GM19467 (cell line): ENCODE measurements around the gene GALNT15.

ENCODE experiments used
- ATAC-seq: cut with Tn5 transposase; IDR thresholded peaks from one replicate; pipeline ENCODE4 v1.9.1; 2021; ENCODE audit warnings: mild to moderate bottlenecking, moderate library complexity; ENCODE audit not compliant: unreplicated experiment

The GALNT15 gene

DNA sequence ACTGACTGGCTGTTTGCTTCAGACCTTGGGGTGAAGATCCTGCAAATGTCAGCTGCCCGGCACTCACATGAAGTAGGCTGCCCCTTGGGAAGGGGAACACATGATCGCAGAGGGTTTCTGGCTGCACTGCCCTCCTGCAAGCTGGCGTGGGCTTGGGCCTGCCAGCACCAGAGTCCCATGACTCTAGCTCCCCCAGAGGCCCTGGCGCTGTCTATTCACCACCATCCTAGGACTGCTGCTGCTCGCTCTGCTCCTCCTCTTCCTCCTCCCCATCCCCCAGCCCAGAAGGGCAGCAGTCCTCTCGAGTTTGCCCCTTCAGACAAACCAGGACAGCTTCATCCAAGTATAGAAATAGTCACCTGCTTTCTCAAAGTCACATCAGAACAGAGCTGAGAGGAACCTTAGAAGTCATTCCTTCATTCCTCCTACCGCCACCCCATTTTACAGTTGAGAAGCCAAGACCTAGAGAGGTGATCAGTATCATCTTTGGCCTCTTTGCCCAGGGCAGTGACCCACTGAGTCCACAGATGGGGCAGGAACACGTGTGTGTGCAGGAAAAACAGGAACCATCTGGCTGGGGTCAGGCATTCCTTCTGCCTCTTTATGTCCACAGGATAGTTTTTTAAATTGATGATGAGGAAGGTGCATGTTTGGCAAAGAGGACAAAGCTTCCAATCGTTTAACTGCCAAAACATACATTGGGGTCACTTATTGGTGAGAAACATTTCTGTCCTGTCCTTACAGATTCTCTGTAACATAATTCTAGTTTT lies 77.0 kb downstream of the GALNT15 start:
- ATAC-seq, result no peak

- peak; percentile 43 for ATAC-seq
Measured at GRCh38 chr3:16252243-16252978, 77.9 kb downstream of the GALNT15 start.

DNA sequence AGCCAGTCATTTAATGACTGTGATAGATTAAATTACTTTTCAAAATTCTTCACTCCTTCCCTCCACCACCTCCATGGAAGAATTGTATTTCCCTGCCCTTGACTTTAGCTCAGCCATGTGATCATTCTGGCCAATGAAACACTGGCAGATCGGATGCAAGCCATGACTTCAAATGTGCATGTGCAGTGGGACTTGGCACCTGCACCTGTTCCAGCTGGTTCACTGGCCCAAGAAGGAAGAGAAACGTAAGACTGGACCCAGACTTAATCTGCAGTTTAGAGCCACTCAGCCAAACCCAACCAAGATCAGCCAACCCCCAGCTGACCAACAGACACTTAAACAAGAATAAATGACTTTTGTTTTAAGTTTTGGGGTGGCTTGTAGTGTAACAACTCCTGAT lies 78.5 kb downstream of the GALNT15 start:
- no peak for ATAC-seq

- no peak for ATAC-seq
Measured at GRCh38 chr3:16253601-16254000, 79.1 kb downstream of the GALNT15 start.

- ATAC-seq, result no peak
Measured at GRCh38 chr3:16254916-16255315, 80.4 kb downstream of the GALNT15 start.

DNA sequence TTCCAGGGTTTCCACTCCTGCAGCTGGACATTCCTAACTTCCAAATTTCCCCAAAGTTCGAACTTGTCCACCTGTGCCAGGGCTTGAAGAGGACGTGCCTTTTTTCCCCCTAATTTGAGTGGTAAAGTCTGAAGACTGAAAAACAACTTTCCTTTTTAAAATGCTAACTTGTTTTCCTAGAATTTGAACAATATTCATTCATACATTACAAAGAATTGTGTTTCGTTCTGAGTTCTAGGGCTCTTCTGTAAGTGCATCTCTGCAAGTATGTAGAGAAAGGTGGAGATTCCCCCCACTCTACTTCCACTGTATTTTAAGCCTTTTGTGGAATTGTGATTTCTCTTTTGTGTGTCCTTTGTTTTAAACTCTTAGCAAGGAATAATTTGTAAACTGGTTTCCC lies 80.8 kb downstream of the GALNT15 start:
- no peak for ATAC-seq

DNA sequence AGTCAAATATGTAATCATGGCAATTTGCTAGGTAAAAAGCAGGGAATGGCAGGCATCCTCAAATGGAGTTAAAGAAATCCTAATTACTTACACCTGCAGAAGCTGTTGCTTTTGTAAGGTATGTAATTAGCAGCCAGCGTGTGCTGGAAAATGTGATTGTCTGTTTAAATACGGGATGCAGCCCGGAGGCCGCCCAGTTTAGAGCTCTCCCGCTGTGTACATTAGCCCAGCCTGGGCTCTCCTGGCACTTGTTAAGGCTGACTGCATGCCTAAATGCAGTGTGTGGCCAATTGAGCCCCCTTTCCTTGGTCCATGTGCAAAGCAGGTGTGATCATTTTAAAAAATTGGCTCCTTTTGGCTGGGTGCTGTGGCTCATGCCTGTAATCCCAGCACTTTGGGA lies 81.2 kb downstream of the GALNT15 start:
- no peak for ATAC-seq

GRCh38 chr3:16257309-16257708 lies 82.8 kb downstream of the GALNT15 start:
- ATAC-seq, result no peak

DNA sequence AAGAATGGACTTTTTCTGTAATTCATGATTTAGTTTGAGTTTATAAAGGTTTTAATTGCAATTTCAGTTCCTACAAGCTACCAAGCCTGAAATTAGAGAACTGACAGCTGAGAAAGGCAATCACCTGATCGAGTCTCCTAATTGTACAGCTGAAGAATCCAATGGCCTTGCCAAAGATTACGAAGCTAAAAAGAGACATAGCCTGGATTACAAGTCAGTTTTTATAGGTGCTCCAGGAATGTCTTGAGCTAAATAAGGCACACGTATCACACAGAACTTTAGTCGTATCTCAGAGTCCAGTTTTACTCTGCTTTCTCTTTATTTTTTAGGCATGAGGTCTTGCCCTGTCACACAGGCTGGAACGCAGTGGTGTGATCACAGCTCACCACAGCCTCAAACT lies 83.7 kb downstream of the GALNT15 start:
- no peak for ATAC-seq

DNA sequence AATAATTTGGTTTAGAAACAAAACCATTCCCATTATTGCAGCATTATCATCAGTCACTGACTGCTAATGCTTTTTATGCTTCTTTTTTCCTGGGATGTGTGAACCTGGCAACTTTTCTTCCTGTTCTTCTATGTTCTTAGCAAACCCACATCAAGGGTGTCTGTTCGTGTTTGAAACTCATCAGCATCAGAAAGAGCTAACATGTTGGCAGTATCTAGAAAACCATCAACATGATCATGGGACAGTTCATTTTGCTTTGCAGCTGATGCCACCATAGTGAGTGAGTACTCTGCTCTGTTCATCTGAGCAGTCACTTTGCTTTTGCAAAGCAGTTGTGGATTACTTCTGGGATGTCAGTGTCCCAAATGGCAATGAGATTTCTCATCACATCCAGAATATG lies 84.4 kb downstream of the GALNT15 start:
- ATAC-seq, result no peak

DNA sequence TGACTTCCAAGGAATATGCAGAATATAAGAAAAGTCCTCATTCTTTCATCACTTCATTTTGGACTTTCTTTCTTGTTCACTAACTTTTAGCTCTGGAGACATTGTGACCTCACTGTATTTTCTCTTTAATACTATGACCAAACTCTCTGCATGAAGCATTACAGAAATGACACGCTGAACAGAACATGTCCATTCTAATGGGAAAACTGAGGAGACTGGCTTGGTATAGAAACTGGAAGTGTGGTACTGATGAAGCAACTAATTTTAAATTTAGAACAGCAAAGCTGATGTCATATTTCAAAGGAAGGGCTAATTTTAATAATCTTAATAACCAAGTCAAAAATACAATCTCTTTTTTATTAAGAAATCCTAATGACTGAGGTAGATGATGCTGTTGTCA lies 85.6 kb downstream of the GALNT15 start:
- ATAC-seq, result no peak

- ATAC-seq, result no peak
Measured at GRCh38 chr3:16262174-16262573, 87.7 kb downstream of the GALNT15 start.

GRCh38 chr3:16264174-16264707 lies 89.8 kb downstream of the GALNT15 start:
- ATAC-seq, result no peak

GRCh38 chr3:16264708-16265454 lies 90.4 kb downstream of the GALNT15 start, which contains the start of the genes DPH3 and OXNAD1:
Gene DPH3 (minus strand): TSS chr3:16264943. CDS start chr3:16264876, 67 bp downstream.
Gene OXNAD1 (plus strand): TSS chr3:16265212. CDS start chr3:16270953, 5,741 bp downstream.
- ATAC-seq, result peak; percentile 98

DNA sequence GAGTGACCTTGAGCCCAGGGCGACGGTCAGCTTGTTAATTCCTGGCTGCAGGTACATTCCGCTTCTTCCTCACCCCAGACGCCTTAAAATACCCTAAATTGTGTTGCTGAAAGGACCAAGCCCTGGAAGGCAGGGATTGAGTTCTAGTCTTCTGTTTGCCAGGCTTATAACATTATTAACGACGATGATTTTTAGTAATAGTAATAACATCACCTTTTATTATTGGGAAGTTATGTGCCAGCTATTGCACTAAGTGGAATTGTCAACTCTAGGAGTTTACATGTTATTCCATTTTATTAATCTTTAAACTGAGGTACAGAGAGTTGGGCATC lies 90.9 kb downstream of the GALNT15 start:
- no peak for ATAC-seq

DNA sequence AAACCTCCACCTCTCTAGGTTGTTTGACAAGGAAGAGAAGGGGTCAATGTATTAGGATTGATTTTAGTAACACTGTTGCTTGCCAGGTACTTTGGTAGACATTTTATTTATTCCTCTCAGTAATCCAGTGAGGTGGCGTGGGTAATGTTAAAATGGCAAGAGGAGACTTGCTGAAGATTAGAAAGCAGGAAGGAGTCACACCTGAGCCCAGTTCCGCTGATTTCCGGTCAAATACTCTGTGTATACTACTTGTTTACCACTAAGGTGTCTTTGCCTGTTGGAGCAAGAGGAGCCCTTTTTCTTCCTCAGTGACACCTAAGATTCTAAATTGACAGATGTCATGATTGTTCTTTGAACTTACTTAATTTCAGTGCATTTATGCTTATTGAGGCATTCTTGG lies 92.2 kb downstream of the GALNT15 start:
- no peak for ATAC-seq

DNA sequence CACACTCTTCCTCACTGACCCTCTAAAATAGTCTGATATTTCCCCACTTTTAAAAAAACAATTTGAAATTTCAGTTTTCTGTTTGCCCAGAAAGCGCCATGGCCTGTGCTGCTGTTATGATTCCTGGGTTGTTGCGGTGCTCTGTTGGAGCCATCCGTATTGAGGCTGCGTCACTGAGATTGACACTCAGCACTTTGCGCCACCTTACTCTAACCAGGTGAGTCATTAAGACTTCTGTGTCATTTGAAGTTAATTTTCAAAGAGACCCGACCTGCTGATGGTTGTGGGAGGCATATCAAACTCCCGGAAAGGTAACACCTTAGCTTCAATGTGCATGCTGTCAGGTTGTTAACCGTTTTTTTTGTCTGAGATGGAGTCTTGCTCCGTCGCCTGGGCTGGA lies 96.4 kb downstream of the GALNT15 start:
- no peak for ATAC-seq

- no peak for ATAC-seq
Measured at GRCh38 chr3:16272588-16272987, 98.1 kb downstream of the GALNT15 start.

GRCh38 chr3:16273867-16274266 lies 99.4 kb downstream of the GALNT15 start:
- ATAC-seq, result no peak

DNA sequence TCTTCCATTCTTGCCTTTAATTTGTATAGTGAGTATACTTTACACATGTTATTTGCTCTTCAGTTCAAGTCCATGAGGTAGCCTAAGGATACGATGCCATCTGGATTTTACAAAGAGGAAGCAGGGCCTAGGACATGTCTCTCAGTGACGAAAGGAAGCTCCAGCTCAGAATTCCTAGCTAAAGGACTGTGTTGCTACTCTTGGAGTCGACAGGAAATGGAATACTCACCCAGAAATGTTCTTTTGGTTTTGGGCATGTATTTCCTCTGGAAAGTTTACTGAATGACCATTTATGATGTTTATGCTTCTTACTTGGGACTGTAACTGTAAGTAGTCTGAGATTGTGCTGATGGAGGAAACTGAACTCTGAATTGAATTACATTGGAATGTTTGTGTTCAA lies 103.0 kb downstream of the GALNT15 start:
- ATAC-seq, result no peak

- ATAC-seq, result no peak
Measured at GRCh38 chr3:16279010-16279801, 104.7 kb downstream of the GALNT15 start.
